Fibroblast of upper back skin (primary cell): ENCODE results near the gene CLEC20A.
A peak's percentile ranks its signal among the peaks of the same experiment; 100 is the strongest.
"Not testable (repeated sequence)": the region's sequence is repeated elsewhere in the genome, so short reads cannot be mapped to it uniquely, and the experiment has no call there.

Experiments used
- DNase-seq: peaks from one replicate; pipeline ENCODE4 v3.0.0-alpha.2; 2013

Gene CLEC20A

GRCh38 chr1:178528953-178529335 is 32.2 kb upstream of the CLEC20A start:
- DNase-seq: no peak

GRCh38 chr1:178528228-178528952 is 31.6 kb upstream of the CLEC20A start:
- no peak for DNase-seq

GRCh38 chr1:178527117-178527516 is 30.4 kb upstream of the CLEC20A start:
- no peak for DNase-seq

- DNase-seq: no peak
Measured at GRCh38 chr1:178521241-178521640, 24.5 kb upstream of the CLEC20A start.

- DNase-seq: no peak
Measured at GRCh38 chr1:178520803-178521202, 24.0 kb upstream of the CLEC20A start.

- no peak for DNase-seq
Measured at GRCh38 chr1:178518894-178519293, 22.1 kb upstream of the CLEC20A start.

- no peak for DNase-seq
Measured at GRCh38 chr1:178516110-178516509, 19.3 kb upstream of the CLEC20A start.

- DNase-seq: peak; percentile 53
Measured at GRCh38 chr1:178513278-178513983, 16.7 kb upstream of the CLEC20A start.

GRCh38 chr1:178512566-178513277 is 16.0 kb upstream of the CLEC20A start, which contains the start of gene TEX35:
Gene TEX35, plus strand, starts transcription at chr1:178513109. Its CDS starts 80 bp downstream, at chr1:178513189.
- DNase-seq: no peak

GRCh38 chr1:178510155-178510554 is 13.4 kb upstream of the CLEC20A start:
- DNase-seq: no peak

- DNase-seq: no peak
Measured at GRCh38 chr1:178509414-178510007, 12.7 kb upstream of the CLEC20A start.

GRCh38 chr1:178506669-178507068 is 9.9 kb upstream of the CLEC20A start:
- DNase-seq: no peak

- no peak for DNase-seq
Measured at GRCh38 chr1:178506177-178506576, 9.4 kb upstream of the CLEC20A start.

GRCh38 chr1:178504286-178504685 is 7.5 kb upstream of the CLEC20A start:
- DNase-seq: no peak

- no peak for DNase-seq
Measured at GRCh38 chr1:178503849-178504248, 7.1 kb upstream of the CLEC20A start.

GRCh38 chr1:178503316-178503715 is 6.6 kb upstream of the CLEC20A start:
- DNase-seq: not testable (repeated sequence)

- no peak for DNase-seq
Measured at GRCh38 chr1:178502856-178503255, 6.1 kb upstream of the CLEC20A start.

- DNase-seq: no peak
Measured at GRCh38 chr1:178502330-178502714, 5.6 kb upstream of the CLEC20A start.

GRCh38 chr1:178501705-178502329 is 5.1 kb upstream of the CLEC20A start:
- peak; percentile 67 for DNase-seq

GRCh38 chr1:178500936-178501554 is 4.3 kb upstream of the CLEC20A start:
- no peak for DNase-seq

- no peak for DNase-seq
Measured at GRCh38 chr1:178500091-178500770, 3.5 kb upstream of the CLEC20A start.
